22Rv1 (cell line): ENCODE data around the gene PKD2L2.

Experiments used
- ZFX ChIP-seq: fragments of 450-650 bp; IDR thresholded peaks from 2 replicates; pipeline ENCODE4 v1.6.1; 2017; ENCODE audit warnings: antibody characterized with exemption, borderline replicate concordance
- TF ChIP-seq, protein P1 (sequence below): fragments of 450-650 bp; IDR thresholded peaks from 2 replicates; pipeline ENCODE4 v1.5.1; 2017; ENCODE audit warnings: mild to moderate bottlenecking

DNA sequence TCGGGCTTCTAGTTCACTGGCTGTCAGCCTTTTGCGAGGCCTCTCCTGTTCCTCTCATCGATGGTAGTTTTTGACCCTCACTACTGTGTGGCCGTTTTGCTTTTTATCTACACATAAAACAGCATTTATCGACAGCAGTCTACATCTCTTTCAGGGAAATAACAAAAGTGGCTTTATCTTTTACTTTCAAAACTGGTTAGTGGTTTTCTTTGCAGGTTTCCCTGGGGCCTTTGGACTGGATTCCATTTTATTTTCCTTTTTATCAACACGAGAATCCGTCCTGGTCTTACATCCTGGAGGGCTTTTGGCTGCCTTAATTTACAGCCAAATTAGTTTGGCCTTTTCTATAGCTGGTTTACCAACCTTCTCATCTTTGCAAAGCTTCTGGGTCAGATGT lies 793 bp upstream of the PKD2L2 start:
- TF ChIP-seq, protein P1, sequence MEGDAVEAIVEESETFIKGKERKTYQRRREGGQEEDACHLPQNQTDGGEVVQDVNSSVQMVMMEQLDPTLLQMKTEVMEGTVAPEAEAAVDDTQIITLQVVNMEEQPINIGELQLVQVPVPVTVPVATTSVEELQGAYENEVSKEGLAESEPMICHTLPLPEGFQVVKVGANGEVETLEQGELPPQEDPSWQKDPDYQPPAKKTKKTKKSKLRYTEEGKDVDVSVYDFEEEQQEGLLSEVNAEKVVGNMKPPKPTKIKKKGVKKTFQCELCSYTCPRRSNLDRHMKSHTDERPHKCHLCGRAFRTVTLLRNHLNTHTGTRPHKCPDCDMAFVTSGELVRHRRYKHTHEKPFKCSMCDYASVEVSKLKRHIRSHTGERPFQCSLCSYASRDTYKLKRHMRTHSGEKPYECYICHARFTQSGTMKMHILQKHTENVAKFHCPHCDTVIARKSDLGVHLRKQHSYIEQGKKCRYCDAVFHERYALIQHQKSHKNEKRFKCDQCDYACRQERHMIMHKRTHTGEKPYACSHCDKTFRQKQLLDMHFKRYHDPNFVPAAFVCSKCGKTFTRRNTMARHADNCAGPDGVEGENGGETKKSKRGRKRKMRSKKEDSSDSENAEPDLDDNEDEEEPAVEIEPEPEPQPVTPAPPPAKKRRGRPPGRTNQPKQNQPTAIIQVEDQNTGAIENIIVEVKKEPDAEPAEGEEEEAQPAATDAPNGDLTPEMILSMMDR = no peak
- TF ChIP-seq ZFX = no peak
